GM13977 (cell line): Measurements from ENCODE around the gene CACNG3.

Experiments used
- DNase-seq: peaks from one replicate; pipeline ENCODE4 v3.0.0; 2012; ENCODE audit warnings: low spot score
- CTCF ChIP-seq: IDR thresholded peaks from 2 replicates; pipeline ENCODE4 v1.5.1; 2012; ENCODE audit warnings: mild to moderate bottlenecking, control low read depth; ENCODE audit not compliant: insufficient read depth; ENCODE audit errors: extremely low read depth, missing control alignments
- in situ Hi-C: fragments of 300-500 bp; cut with MboI; formaldehyde crosslinking; loops from one replicate; pipeline ENCODE4 v1.12.0; 2022; ENCODE audit warnings: low sequenced_read_pairs, low pct_unique_long_range_greater_than_20kb, mixed read lengths, inconsistent platforms; ENCODE audit not compliant: unreplicated experiment

The CACNG3 gene

GRCh38 chr16:24246911-24247607 lies 9.1 kb upstream of the CACNG3 start:
- no peak for TF ChIP-seq CTCF
- in situ Hi-C loops: no loop called here
- no peak for DNase-seq

- in situ Hi-C loops: no loop called here
- peak; percentile 79 for DNase-seq
Observed at GRCh38 chr16:24253192-24253591, 2.9 kb upstream of the CACNG3 start.

GRCh38 chr16:24257958-24258357 lies 1.8 kb downstream of the CACNG3 start:
- in situ Hi-C loops: no loop called here
- no peak for TF ChIP-seq CTCF
- DNase-seq: no peak

More at GRCh38 chr16:24253192-24253591, 2.9 kb upstream of the CACNG3 start:
- TF ChIP-seq CTCF: peak; percentile 76

GRCh38 chr16:24258791-24259190 lies 2.7 kb downstream of the CACNG3 start:
- in situ Hi-C loops: no loop called here
- DNase-seq: no peak
- no peak for TF ChIP-seq CTCF

- in situ Hi-C loops: no loop called here
- no peak for DNase-seq
Observed at GRCh38 chr16:24262816-24263215, 6.7 kb downstream of the CACNG3 start.

GRCh38 chr16:24270721-24271442 lies 14.7 kb downstream of the CACNG3 start:
- TF ChIP-seq CTCF: no peak
- DNase-seq: no peak
- in situ Hi-C loops: no loop called here

More at GRCh38 chr16:24262816-24263215, 6.7 kb downstream of the CACNG3 start:
- no peak for TF ChIP-seq CTCF
